HFF-Myc (cell line): ENCODE measurements around the gene SIDT1.

Experiments
- DNase-seq: peaks from one replicate; pipeline ENCODE4 v3.0.0-alpha.2; 2011; ENCODE audit warnings: low read depth; ENCODE audit errors: extremely low read depth
- H3K4me3 ChIP-seq: replicated peaks from 2 replicates; pipeline ENCODE4 v1.5.1; 2011; ENCODE audit warnings: low read depth, mild to moderate bottlenecking, control low read depth, low read length
- TF ChIP-seq, protein P1 (sequence below): IDR thresholded peaks from 2 replicates; pipeline ENCODE4 v1.5.1; 2012; ENCODE audit warnings: mild to moderate bottlenecking, low read depth, low read length, control low read depth; ENCODE audit errors: missing control alignments

Gene SIDT1

GRCh38 chr3:113531826-113532697 lies at the start of gene SIDT1:
TSS of gene SIDT1 (plus strand) at chr3:113532555. CDS start at chr3:113533022, 467 bp downstream.
- peak within 1 kb of the TSS; percentile 37 for H3K4me3 ChIP-seq
- DNase-seq: no peak
- TF ChIP-seq, protein P1, sequence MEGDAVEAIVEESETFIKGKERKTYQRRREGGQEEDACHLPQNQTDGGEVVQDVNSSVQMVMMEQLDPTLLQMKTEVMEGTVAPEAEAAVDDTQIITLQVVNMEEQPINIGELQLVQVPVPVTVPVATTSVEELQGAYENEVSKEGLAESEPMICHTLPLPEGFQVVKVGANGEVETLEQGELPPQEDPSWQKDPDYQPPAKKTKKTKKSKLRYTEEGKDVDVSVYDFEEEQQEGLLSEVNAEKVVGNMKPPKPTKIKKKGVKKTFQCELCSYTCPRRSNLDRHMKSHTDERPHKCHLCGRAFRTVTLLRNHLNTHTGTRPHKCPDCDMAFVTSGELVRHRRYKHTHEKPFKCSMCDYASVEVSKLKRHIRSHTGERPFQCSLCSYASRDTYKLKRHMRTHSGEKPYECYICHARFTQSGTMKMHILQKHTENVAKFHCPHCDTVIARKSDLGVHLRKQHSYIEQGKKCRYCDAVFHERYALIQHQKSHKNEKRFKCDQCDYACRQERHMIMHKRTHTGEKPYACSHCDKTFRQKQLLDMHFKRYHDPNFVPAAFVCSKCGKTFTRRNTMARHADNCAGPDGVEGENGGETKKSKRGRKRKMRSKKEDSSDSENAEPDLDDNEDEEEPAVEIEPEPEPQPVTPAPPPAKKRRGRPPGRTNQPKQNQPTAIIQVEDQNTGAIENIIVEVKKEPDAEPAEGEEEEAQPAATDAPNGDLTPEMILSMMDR: no peak

- H3K4me3 ChIP-seq: no peak overlapping the region
- TF ChIP-seq, protein P1: no peak
- DNase-seq: no peak
These were observed 47.2 kb upstream of the SIDT1 start for GRCh38 chr3:113485161-113485609.

GRCh38 chr3:113495035-113495434 lies 37.3 kb upstream of the SIDT1 start:
- H3K4me3 ChIP-seq: no peak overlapping the region
- TF ChIP-seq, protein P1: peak; percentile 29
- no peak for DNase-seq

DNA sequence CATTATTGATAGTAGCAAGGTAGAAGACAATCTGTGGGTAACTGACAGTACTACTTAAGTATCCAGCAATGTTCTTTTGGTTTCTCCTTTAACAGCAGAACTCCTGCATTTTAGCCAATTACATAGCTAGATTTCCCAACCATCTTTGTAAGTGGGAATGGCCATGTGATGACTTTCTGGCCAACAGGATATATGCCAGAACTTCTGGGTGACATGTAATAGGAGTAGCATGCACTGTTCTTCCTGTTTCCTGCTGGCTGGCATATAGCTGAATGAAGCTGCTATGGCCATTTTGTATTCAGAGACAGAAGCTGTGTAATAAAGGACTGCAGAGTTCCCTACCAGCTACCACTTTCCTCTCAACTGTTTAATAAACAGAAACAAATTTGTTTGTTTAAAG lies 35.4 kb upstream of the SIDT1 start:
- H3K4me3 ChIP-seq: no peak overlapping the region
- TF ChIP-seq, protein P1: no peak
- DNase-seq: no peak

DNA sequence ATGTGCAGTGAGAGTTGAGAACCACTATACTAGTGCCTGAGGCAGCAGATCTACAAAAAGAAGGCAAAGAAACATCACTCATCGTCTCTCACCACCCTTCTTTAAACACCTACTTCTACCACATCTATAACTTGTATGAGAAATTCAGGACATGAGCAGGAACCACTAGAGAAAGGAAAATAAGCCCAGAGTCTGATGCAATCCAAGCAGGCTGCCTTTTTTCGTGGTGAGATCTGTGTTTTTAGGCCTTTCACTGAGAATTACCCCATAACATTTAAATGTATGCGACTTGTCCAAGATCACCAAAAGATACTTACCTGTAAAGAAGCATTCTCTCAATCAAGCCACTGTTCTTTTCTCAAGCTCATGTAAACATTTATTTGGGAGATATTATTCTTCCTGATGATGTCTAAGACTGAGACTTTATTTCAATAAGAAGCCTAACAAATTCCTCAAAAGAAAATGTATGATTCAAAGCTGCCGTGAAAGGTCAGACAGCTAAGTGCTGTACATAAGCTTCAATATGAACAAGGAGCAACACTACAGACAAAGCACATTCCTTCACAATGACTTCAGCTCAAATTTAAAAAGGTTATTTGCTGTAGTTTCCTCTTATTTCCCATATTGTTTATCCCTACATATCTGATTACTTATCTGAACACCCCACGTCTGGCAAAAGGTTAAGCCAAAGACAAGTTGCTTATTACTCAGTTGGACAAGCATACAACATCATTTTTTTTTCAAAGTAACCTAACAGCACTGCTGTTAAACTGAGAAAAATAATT lies 33.9 kb upstream of the SIDT1 start:
- TF ChIP-seq, protein P1: no peak
- no peak overlapping the region for H3K4me3 ChIP-seq
- no peak for DNase-seq

- DNase-seq: no peak
- H3K4me3 ChIP-seq: no peak overlapping the region
- TF ChIP-seq, protein P1: no peak
These were observed 33.3 kb upstream of the SIDT1 start for GRCh38 chr3:113499081-113499480.
